Prostate gland (tissue), 2 donors: ENCODE data around the gene TIGD3. TPM values are rescaled to one million over a fixed set of nuclear protein-coding genes. Genes with fewer than 3 reads are reported as not detected.

Source experiments
- DNase-seq: peaks from one replicate; pipeline ENCODE4 v3.0.0-alpha.2; 2019; ENCODE audit warnings: low spot score
- H3K27ac ChIP-seq, 2 donors: fragments of 200-600 bp; sonication (generic); 2 replicates each; pipeline ENCODE4 v1.5.1; 2017 to 2019
- H3K27me3 ChIP-seq: fragments of 200-600 bp; sonication (generic); replicated peaks from 2 replicates; pipeline ENCODE4 v1.5.1; 2019; ENCODE audit not compliant: insufficient read depth
- H3K36me3 ChIP-seq, 2 donors: fragments of 200-600 bp; sonication (generic); 1 replicate in 1 of 2; 2 replicates in 1 of 2; pipeline versions ENCODE4 v1.5.1 to v1.8.1; 2017 to 2019
- H3K4me1 ChIP-seq: fragments of 200-600 bp; sonication (generic); replicated peaks from 2 replicates; pipeline ENCODE4 v1.5.1; 2019
- H3K4me3 ChIP-seq, 2 donors: fragments of 200-600 bp; sonication (generic); 2 replicates each; pipeline ENCODE4 v1.5.1; 2017 to 2019
- H3K9me3 ChIP-seq: fragments of 200-600 bp; sonication (generic); 2 replicates; pipeline ENCODE4 v1.5.1; 2017
- POLR2A ChIP-seq: fragments of 450-650 bp; IDR thresholded peaks from one replicate; pipeline ENCODE4 v1.6.1; 2016; ENCODE audit warnings: antibody characterized with exemption, mild to moderate bottlenecking
- POLR2AphosphoS5 ChIP-seq: sonication (generic); formaldehyde crosslinking; IDR thresholded peaks from one replicate; pipeline ENCODE4 v1.6.1; 2017; ENCODE audit warnings: antibody characterized with exemption
- WGBS: methylation state at CpG from one replicate; pipeline ENCODE4 v1.1.5; 2018; 5-methylcytosine and 5-hydroxymethylcytosine counted together
- intact Hi-C: fragments of 100-400 bp; cut with DNase I; formaldehyde crosslinking; loops from one replicate; pipeline ENCODE4 v1.14.2; 2022
- total RNA-seq, 2 donors: library from RNA; depleted of rRNA; stranded (reverse); fragments of >200 nt; gene quantifications; one replicate each; pipeline ENCODE4 v1.1.0, GENCODE V29; 2016
- TF ChIP-seq, protein P1 (sequence below), 4 experiments: fragments of 200-600 bp in 2 of 4; fragments of 450-650 bp in 2 of 4; sonication (generic) in 2 of 4; IDR thresholded peaks; 1 replicate in 3 of 4; 2 replicates in 1 of 4; pipeline ENCODE4 v1.5.1; 2016 to 2019; ENCODE audit warnings: antibody characterized with exemption in 4 of 4, mild to moderate bottlenecking in 2 of 4, moderate library complexity in 2 of 4

Gene TIGD3
- total RNA-seq, 2 donors from 2014 or later = 0.27 to 4.7 TPM

DNA sequence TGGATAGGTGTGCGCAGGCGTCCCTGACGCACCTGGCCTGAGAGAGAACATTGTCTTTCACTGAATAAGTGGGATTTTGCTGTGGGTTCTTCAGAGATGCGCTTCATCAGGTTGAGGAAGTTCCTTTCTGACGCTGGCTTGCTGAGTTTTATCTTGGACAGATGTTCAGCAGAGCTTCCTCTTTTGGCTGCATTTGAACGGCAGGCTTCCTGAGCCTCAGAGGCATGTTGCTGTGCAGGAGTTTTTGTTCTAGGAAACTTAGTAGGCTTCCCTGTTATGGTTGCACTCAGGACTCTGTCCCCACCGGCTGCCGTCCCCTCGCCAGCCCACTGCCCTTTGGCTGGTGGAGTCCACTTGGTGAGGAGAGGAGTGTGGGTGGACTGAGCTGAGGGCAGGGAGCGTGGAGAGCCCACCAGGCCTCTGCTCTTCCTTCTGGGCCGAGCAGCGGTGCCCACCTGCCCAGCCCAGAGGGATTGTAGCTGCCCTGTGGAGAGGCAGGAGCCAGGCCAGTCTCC, 49.1 kb downstream of the TIGD3 start:
- no peak for DNase-seq
- 74% methylated on average over 12 of the region's 12 CpGs for WGBS
- peaks cover 0 to 22% of the 10 kb centered on the region in 2 donors for H3K36me3 ChIP-seq
- H3K9me3 ChIP-seq = no peaks in the 10 kb centered on the region
- intact Hi-C loops = no loop called here
- H3K27me3 ChIP-seq = no peaks in the 10 kb centered on the region
- no peaks in the 10 kb centered on the region for H3K4me1 ChIP-seq
- H3K27ac ChIP-seq = no peak overlapping the region
- TF ChIP-seq, protein P1, sequence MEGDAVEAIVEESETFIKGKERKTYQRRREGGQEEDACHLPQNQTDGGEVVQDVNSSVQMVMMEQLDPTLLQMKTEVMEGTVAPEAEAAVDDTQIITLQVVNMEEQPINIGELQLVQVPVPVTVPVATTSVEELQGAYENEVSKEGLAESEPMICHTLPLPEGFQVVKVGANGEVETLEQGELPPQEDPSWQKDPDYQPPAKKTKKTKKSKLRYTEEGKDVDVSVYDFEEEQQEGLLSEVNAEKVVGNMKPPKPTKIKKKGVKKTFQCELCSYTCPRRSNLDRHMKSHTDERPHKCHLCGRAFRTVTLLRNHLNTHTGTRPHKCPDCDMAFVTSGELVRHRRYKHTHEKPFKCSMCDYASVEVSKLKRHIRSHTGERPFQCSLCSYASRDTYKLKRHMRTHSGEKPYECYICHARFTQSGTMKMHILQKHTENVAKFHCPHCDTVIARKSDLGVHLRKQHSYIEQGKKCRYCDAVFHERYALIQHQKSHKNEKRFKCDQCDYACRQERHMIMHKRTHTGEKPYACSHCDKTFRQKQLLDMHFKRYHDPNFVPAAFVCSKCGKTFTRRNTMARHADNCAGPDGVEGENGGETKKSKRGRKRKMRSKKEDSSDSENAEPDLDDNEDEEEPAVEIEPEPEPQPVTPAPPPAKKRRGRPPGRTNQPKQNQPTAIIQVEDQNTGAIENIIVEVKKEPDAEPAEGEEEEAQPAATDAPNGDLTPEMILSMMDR (IDR thresholded peaks at IDR 0.05) = no peak
- no peak for TF ChIP-seq POLR2AphosphoS5
- TF ChIP-seq POLR2A = no peak
- no peak overlapping the region for H3K4me3 ChIP-seq

DNA sequence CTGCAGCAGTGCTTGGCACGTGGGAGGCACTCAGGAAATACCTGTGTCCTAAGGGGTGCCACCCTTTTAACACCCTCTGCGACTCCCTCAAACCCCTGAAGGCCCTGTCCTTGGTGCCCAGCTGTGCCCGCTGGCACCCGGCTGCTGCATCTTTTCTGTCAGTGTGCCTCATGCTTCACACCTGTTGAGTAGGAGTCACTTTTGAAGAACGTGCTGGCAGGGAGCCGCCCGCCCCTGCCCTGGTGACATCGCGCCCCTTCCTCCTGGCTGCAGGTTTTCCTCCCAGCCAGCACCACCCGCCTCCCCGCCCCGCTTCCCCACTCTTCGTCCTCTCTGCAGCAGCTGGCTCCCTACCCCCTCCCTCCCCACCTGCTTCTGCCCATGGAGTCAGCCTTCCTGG, 49.7 kb downstream of the TIGD3 start:
- TF ChIP-seq, protein P1 (IDR thresholded peaks at IDR 0.05) = no peak
- TF ChIP-seq POLR2A (no peak), POLR2AphosphoS5 (no peak)
- no peaks in the 10 kb centered on the region for H3K4me1 ChIP-seq
- no peak overlapping the region for H3K27ac ChIP-seq
- H3K4me3 ChIP-seq = no peak overlapping the region
- H3K27me3 ChIP-seq = no peaks in the 10 kb centered on the region
- DNase-seq = no peak
- no peaks in the 10 kb centered on the region for H3K9me3 ChIP-seq
- WGBS = 81% methylated on average over 13 of the region's 13 CpGs
- H3K36me3 ChIP-seq = peaks cover 0 to 22% of the 10 kb centered on the region in 2 donors
- intact Hi-C loops = no loop called here

DNA sequence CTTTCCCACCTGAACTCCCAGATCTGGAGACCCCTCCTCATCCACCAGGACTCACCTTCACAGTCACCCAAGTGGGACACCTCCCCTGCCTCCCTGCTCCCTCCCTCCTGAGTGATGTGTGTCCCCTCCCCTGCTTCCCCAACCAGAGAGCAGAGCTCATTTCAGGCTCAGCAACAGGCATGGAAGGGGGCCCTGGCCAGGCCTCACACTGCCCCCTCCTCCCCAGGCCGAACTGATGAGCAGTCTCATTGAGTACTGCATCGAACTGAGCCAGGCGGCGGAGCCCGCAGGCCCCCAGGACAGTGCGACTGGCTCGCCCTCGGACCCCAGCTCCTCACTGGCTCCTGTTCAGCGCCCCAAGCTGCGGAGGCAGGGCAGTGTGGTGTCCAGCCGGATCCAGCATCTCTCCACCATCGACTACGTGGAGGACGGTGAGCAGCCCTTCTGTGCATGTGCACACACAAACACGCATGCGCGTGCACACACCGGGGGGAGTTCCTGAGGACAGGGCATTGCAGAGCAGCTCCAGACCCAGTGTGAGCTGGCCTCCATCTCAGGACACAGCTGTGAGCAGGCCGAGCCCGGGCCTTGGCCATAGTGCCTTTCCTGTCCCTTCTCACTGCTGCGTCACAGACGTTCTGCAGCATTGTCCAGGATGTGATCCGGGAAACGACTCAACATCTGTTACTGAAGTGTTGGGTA, 50.2 kb downstream of the TIGD3 start:
- 97% methylated on average over 24 of the region's 24 CpGs for WGBS
- no peaks in the 10 kb centered on the region for H3K4me1 ChIP-seq
- no peak overlapping the region for H3K4me3 ChIP-seq
- intact Hi-C loops = no loop called here
- H3K27me3 ChIP-seq = no peaks in the 10 kb centered on the region
- H3K36me3 ChIP-seq = peaks cover 0 to 17% of the 10 kb centered on the region in 2 donors
- no peaks in the 10 kb centered on the region for H3K9me3 ChIP-seq
- no peak for DNase-seq
- TF ChIP-seq POLR2AphosphoS5 (no peak), POLR2A (no peak)
- TF ChIP-seq, protein P1 (IDR thresholded peaks at IDR 0.05) = no peak
- H3K27ac ChIP-seq = no peak overlapping the region

Other genes starting within 250 kb of the TIGD3 start
- gene TM7SF2, start 242.9 kb upstream of the TIGD3 start, total RNA-seq = 100 to 1,000 TPM in 1 of 2 donors, 10 to 100 TPM in 1; 73.9 to 185 TPM
- gene ZNHIT2, start 237.1 kb upstream of the TIGD3 start, total RNA-seq = 10 to 100 TPM; 32.7 to 37.8 TPM
- 100 to 1,000 TPM; 654 to 691 TPM for gene FAU, start 232.6 kb upstream of the TIGD3 start, total RNA-seq
- gene MRPL49, start 232.4 kb upstream of the TIGD3 start, total RNA-seq = 100 to 1,000 TPM in 1 of 2 donors, 10 to 100 TPM in 1; 99.9 to 113 TPM
- gene SYVN1, start 220.2 kb upstream of the TIGD3 start, total RNA-seq = 100 to 1,000 TPM in 1 of 2 donors, 10 to 100 TPM in 1; 89.7 to 108 TPM
- not detected for gene SPDYC, start 184.5 kb upstream of the TIGD3 start, total RNA-seq
- 100 to 1,000 TPM; 215 to 374 TPM for gene CAPN1, start 172.8 kb upstream of the TIGD3 start, total RNA-seq
- 10 to 100 TPM; 21.6 to 25.9 TPM for gene POLA2, start 92.8 kb upstream of the TIGD3 start, total RNA-seq
- gene CDC42EP2, start 39.9 kb upstream of the TIGD3 start, total RNA-seq = 1 to 10 TPM; 7.7 to 8.7 TPM
- gene DPF2, start 20.9 kb upstream of the TIGD3 start, total RNA-seq = 10 to 100 TPM; 39.3 to 74.1 TPM
- gene SLC25A45, start 27.9 kb downstream of the TIGD3 start, total RNA-seq = 10 to 100 TPM; 11.7 to 13.3 TPM
- 100 to 1,000 TPM in 1 of 2 donors, 10 to 100 TPM in 1; 36.1 to 106 TPM for gene FRMD8, start 31.9 kb downstream of the TIGD3 start, total RNA-seq
- gene NEAT1, start 68.0 kb downstream of the TIGD3 start, total RNA-seq = 1,000 to 10,000 TPM in 1 of 2 donors, 100 to 1,000 TPM in 1; 110 to 1,326 TPM
- gene MALAT1, start 144.3 kb downstream of the TIGD3 start, total RNA-seq = 1,000 to 10,000 TPM; 5,964 to 9,097 TPM
- 100 to 1,000 TPM; 125 to 177 TPM for gene SCYL1, start 170.3 kb downstream of the TIGD3 start, total RNA-seq
- 100 to 1,000 TPM; 220 to 234 TPM for gene LTBP3, start 203.6 kb downstream of the TIGD3 start, total RNA-seq
- gene ZNRD2, start 215.7 kb downstream of the TIGD3 start, total RNA-seq = 10 to 100 TPM; 72.8 to 98.1 TPM
- gene FAM89B, start 217.8 kb downstream of the TIGD3 start, total RNA-seq = 10 to 100 TPM; 68.6 to 92.6 TPM
- gene EHBP1L1, start 221.3 kb downstream of the TIGD3 start, total RNA-seq = 10 to 100 TPM; 68.2 to 98.7 TPM
- under 1 TPM in 1 of 2 donors, not detected in 1; 0.74 TPM for gene KCNK7, start 241.0 kb downstream of the TIGD3 start, total RNA-seq